Esophagus squamous epithelium (tissue), 4 donors: ENCODE results near the gene FRMD4A.

ENCODE experiments used
- POLR2A ChIP-seq, 4 donors: fragments of 450-650 bp; IDR thresholded peaks; one replicate each; pipeline ENCODE4 v1.6.1; 2017; ENCODE audit warnings: antibody characterized with exemption in 4 of 4, mild to moderate bottlenecking in 4 of 4, moderate library complexity in 3 of 4
- TF ChIP-seq, protein P1 (sequence below), 6 experiments: fragments of 450-650 bp in 4 of 6; fragments of 200-600 bp in 2 of 6; sonication (generic) in 2 of 6; IDR thresholded peaks; one replicate each; pipeline ENCODE4 v1.5.1; 2016 to 2019; ENCODE audit warnings: antibody characterized with exemption in 6 of 6, mild to moderate bottlenecking in 4 of 6, moderate library complexity in 4 of 6

DNA sequence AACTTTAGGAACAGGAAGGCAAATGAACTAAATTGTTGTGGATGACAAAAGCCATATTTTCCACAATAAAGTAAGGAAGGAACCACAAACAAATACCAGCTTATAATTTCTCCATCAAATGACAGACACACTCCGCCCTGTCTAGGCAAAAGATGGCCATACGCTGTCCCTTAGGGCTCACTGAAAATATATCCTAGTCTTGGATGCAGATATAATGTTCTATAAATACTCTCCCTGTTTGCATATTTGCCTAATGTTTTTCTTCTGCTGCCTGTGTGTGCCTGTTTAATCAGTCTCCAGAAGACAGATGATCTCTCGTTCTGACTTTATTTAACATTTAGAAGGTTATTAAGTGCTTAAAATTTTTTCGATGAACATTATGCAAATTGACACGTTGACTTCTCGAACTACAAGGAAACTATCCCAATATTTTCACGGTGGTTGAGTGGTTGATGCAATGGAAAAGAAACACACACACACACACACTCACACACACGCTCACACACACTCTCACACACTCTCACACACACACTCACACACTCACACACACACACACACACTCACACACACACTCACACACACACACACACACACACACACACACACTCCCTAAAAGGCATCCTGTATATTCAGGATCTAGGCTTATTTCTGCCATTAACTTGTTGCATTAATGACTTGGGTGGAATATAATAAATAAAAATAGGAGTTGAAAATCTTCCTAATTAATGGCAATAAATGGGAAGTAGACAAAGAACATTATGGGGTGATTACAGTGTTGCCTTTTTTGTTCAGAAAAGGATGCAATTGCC is 446.9 kb downstream of the FRMD4A start:
- TF ChIP-seq, protein P1, sequence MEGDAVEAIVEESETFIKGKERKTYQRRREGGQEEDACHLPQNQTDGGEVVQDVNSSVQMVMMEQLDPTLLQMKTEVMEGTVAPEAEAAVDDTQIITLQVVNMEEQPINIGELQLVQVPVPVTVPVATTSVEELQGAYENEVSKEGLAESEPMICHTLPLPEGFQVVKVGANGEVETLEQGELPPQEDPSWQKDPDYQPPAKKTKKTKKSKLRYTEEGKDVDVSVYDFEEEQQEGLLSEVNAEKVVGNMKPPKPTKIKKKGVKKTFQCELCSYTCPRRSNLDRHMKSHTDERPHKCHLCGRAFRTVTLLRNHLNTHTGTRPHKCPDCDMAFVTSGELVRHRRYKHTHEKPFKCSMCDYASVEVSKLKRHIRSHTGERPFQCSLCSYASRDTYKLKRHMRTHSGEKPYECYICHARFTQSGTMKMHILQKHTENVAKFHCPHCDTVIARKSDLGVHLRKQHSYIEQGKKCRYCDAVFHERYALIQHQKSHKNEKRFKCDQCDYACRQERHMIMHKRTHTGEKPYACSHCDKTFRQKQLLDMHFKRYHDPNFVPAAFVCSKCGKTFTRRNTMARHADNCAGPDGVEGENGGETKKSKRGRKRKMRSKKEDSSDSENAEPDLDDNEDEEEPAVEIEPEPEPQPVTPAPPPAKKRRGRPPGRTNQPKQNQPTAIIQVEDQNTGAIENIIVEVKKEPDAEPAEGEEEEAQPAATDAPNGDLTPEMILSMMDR (IDR thresholded peaks at IDR 0.05): no peak
- no peak for TF ChIP-seq POLR2A (IDR thresholded peaks at IDR 0.05)
